ENCODE measurements around the gene MTERF1.

Gene MTERF1

DNA sequence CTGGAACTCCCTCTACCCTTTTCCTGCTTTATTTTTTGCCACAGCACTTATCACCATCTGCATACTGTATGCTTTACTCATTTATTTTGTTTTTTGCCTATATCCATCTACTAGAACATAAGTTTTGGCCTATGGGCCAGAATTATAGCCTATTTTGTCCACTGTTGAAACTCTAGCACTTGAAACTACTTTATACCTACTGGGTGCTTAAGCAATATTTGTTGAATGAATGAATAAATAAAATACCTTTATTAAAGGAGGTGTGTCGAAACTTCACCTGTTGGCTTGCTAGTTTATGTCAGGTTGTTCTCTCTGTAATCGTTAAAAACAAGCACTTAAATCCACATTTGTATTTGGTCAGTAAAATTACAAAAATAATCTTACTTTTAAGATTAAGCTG is 53.3 kb downstream of the MTERF1 start:
- DNase-seq = no peak

DNA sequence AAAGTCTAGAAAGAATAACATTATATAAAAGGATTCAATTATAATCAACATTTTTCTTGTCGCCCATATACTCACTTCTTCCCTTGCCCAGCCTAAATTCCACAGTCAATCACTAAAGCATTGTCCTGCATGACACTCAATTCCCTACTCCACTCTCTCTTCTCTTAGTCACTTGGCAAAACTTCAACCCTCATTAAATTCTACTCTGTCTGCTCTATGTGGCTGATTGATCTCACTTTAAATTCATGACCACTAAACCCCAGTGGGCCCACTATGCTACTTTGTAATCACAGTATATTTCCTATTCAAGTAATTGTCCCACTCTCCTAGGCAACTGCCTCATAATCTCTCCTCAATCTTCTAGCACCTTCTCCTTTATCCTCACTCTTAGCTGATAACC is 54.1 kb downstream of the MTERF1 start:
- DNase-seq = no peak

DNA sequence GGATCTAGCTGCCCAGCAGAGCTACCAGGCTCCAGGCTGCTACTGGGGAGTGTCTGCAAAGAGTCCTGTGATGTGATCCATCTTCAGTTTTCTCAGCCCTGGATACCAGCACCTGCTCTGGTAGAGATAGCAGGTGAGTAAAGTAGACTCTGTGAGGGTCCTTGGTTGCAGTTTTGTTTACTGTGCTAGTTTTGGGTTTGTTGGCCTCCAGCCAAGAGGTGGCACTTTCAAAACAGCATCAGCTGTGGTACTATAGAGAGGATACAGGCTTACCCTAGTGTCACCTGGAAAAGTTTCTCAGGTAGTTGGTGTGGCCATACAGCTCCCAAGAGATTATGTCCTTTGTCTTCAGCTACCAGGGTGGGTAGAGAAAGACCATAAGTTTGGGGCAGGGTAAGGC is 56.3 kb downstream of the MTERF1 start:
- DNase-seq = no peak
